SK-N-SH treated with all-trans-retinoic acid at 6 μM for 48 hours (cell line): Measurements from ENCODE around the gene PLEKHG4B.

Experiments used
- GLIS3 ChIP-seq: fragments of 250-450 bp; sonication (Bioruptor Pico); IDR thresholded peaks from 2 replicates; pipeline ENCODE4 v1.5.0; 2020; ENCODE audit warnings: mild to moderate bottlenecking, moderate library complexity
- PATZ1 ChIP-seq: fragments of 250-450 bp; sonication (Bioruptor Pico); IDR thresholded peaks from 2 replicates; pipeline ENCODE4 v1.8.0; 2020; ENCODE audit warnings: mild to moderate bottlenecking, moderate library complexity, borderline replicate concordance
- RARB ChIP-seq: fragments of 250-450 bp; sonication (Bioruptor Pico); IDR thresholded peaks from 2 replicates; pipeline ENCODE4 v1.8.0; 2021; ENCODE audit warnings: mild to moderate bottlenecking, moderate library complexity
- TSHZ2 ChIP-seq: fragments of 250-450 bp; sonication (Bioruptor Pico); IDR thresholded peaks from 2 replicates; pipeline ENCODE4 v1.5.0; 2020; ENCODE audit warnings: mild to moderate bottlenecking, moderate library complexity
- ZFP3 ChIP-seq: fragments of 250-450 bp; sonication (Bioruptor Pico); IDR thresholded peaks from 2 replicates; pipeline ENCODE4 v1.5.0; 2020; ENCODE audit warnings: mild to moderate bottlenecking, moderate library complexity
- ZFP30 ChIP-seq: fragments of 450-650 bp; formaldehyde crosslinking; IDR thresholded peaks from 2 replicates; pipeline ENCODE4 v1.5.0; 2022; ENCODE audit warnings: mild to moderate bottlenecking, moderate library complexity

- TF ChIP-seq ZFP30 (CRISPR knock-in tag): no peak
- TF ChIP-seq PATZ1: no peak
- TF ChIP-seq TSHZ2 (CRISPR knock-in tag): no peak
- TF ChIP-seq RARB (CRISPR knock-in tag): no peak
- no peak for TF ChIP-seq ZFP3 (CRISPR knock-in tag)
- no peak for TF ChIP-seq GLIS3 (CRISPR knock-in tag)
Measured at GRCh38 chr5:161803-162110, 69.8 kb downstream of the PLEKHG4B start.
